GM21737 (cell line): ENCODE measurements around the gene OAS2.

ENCODE experiments used
- ATAC-seq: cut with Tn5 transposase; IDR thresholded peaks from one replicate; pipeline ENCODE4 v1.9.1; 2021; ENCODE audit warnings: mild to moderate bottlenecking, moderate library complexity; ENCODE audit not compliant: unreplicated experiment

OAS2 gene

DNA sequence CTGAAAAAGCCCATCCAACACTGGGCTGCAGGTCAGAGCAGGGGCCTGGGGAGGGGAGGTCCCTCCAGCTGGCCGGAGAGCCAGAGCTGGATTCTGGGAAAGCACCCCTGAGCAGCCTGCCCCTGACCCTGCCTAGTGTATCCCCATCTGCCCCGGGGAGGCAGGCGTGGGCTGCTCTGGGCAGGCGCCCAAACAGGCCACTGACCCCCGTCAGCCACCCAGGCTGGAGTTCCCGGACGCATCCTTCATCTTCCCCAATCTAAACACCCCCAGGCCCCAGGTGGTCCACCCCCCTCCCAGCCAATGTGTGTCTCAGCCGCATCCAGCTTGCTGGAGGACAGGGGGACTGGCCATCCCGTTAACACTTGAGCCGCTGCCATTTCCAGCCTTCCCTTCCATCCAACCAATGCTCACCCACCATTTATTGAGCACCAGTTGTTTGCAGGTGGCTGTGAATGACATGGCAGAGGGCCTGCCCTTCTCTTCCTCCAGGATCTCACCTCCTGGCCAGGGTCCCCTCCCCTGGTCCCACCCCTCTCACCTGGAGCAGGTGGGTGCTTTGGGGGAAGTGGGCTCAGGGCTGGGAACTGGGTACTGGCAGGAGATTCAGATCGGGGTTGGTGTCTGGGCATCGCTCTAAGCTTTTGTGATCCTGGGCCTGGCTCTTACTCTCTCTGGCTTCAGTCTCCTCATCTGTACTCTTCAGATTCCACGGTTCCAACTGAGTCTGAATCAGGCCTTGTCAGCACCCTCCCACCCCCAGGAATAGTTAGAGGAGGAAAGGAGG is 77.5 kb downstream of the OAS2 start:
- no peak for ATAC-seq

DNA sequence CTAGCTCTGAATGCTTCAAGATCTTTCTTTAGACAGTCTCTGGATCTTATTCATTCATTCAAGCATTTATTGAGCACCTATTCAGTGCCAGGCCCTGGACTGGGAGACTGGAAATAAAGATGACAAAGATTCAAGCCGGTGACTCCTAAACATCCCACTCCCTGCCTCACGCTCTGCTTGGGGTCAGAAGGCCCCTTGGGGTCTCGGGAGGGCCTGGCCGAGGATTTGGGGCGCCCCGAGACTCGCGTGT is 78.0 kb downstream of the OAS2 start:
- ATAC-seq: no peak

DNA sequence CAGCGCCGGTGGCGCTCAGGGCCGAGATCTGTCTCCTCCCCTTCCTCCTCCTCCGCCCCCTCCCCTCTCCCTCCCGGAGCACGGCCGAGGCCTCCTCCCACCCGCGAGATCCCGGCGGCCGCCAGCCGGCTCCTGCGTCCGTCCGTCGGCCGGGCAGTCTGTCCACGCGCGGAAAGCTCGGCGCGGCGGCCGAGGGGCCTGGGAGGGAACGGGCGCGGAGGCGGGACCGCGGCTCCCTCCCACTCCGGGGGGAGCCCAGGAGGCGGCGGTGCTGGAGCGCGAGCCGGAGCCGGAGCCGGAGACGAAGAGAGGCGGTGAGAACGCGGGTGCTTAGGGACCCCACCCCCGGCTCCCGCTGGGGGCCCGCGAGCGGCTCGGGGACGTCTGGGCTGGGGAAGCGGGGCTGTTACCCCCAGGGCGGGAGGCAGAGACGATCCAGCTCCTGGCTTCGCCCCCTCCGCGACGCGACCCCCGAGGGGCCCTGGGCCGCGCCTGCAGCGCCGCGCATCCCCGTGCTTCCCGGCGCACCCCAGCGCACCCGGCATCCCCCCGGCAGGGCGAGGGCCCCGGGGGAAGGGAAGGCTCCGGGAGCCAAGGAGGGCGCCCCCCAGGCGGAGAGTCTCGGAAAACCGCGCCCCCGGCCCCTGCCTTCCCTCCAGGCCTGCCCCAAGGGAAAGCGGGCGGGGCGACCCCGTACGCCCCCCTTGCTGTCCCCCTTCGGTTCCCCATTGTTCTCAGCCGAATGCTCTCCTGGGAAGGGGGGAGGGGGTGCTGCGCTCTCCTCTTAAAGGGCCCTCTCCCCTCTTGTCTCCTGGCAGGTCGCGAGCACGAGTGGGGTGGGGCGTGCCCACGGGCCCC is 78.5 kb downstream of the OAS2 start, which contains the start of gene DTX1:
TSS of gene DTX1 (plus strand) at position 100 of the 858 bp plus-strand sequence. CDS start 1,463 bp downstream, outside the sequence.
- ATAC-seq: no peak

DNA sequence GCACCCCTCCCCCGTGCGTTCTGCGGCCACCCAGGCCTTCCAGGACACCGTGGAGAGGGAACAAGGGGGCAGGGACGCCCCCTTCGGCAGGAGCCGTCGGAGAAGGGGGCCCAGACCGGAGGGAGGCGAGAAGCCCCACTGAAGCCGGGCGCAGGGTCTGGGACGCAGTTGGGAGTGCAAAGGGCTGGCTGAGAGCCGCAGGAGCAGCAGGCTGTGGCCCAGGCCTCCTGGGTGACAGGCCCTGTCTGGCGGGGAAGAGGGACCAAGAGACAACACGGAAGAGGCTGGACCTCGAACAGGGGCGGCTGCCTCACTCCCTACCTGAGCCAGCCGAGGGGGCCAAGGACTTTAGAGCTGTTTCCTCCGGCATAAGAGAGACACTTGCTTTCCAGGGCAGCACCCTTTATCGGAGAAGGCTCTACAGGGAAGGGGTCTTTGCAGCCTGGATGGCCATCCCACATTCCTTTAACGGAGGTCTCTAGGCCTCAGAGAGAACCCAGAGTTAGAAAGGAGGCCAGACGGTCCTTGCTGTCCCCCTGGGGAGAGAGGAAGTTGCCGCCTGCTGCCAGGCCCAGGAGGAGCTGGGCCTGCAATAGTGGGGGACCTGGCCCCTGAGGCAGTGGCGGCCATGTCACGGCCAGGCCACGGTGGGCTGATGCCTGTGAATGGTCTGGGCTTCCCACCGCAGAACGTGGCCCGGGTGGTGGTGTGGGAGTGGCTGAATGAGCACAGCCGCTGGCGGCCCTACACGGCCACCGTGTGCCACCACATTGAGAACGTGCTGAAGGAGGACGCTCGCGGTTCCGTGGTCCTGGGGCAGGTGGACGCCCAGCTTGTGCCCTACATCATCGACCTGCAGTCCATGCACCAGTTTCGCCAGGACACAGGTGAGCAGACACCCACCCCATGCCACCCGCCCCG is 79.5 kb downstream of the OAS2 start:
- ATAC-seq: no peak

DNA sequence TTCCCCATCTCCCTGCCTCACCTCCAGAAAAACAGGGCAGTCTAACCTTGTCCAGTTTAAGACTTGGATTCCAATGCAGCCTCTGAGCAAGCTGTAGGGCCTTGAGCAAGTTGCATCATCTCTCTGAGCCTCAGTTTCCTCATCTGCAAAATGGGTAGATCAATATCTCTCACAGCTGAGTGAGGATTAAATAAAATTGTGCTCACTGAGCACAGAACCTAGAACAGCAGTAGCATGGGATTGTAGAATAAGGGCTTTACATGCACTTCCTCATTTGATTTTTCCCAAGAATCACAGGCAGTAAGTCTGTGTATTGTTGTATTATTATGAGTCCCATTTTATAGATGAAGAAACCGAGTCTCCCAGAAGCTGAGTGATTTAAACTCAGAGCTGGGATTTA is 80.2 kb downstream of the OAS2 start:
- no peak for ATAC-seq

DNA sequence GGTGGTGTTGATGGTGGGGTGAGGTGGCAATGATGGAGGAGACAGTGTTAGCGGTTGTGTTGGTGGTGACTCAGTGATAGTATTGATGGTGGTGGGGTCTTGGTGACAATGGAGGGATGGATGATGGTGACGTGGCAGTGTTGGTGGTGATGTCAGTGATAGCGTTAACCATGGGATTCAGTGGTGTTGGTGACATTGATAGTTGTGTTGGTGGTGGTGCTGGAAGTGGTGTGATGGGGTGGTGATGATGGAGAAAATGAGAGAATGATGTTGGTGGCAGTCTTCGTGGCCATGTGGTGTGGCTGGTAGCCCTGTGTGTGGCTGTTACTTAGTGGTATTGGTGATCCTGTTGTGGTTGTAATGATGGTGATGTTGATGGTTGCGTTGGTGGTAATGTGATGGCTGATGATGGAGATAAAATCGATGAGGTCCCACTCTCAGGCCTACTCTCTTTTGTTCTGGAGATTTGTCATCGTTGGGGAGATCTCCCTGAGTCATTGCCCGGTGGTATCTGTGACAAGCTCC is 80.8 kb downstream of the OAS2 start:
- no peak for ATAC-seq

DNA sequence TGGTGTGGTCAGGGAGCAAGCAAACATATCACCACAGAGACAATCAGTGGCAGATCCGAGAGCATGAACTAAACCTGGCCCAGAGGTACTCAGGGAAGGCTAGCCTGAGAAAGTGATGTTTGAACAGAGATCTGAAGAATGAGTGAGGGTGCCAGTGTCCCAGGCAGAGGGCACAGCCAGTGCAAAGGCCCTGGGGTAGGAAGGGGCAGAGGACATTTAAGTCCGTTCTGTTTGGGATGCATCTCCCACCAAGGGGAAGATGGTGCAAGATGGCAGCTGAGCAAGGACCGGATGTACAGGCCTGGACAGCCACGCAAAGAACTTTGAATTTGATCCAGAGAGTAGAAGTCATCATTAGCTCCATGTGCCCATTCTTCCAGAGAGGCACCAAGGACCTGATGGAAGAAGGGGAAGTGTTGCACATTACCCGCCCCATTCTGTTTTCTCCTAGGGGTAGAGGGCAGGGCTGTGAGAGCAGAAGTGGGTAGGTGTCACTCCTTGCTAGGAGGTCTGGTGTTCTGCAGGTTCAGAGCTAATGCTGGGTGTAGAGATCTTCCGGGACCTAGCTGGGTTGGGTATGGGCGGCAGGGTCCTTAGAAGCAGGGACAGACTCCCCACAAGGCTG is 82.1 kb downstream of the OAS2 start:
- no peak for ATAC-seq

DNA sequence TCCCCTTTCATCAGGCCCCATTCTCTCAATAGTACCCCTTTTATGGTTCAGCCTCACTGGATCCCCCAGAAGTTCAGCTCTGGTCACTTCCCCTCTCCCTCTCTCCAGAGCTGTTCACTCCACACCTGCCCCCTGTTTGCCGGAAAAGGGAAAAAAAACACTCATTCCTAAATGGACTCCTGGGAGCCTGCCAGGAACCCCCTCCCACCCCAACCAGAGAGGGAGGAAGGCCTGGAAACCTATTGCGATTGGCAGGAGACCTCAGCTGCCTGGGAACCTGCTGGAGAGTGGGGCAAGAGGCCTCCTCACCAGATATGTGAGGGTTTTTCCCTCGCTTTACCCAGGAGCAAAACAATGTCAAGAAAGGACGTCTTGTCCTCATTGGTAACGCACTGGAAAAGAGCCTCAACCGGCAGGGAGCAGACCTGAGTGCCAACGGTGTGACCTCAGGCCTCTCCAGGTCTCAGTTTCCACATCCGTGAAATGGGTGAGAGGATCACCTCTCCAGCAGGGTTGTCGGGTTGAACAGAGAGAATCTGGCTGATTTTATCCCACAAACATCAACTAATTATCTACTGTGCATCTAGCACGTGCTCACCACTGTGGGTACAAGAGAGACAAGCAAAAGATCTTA is 82.9 kb downstream of the OAS2 start:
- ATAC-seq: no peak
